Activated T-cell treated with anti-CD3 and anti-CD28 coated beads, Interleukin-2, amount 50 U/mL, for 48 hours (primary cell): ENCODE measurements around the gene RETREG1.
A peak's percentile ranks its signal among the peaks of the same experiment; 100 is the strongest.
"Not testable (repeated sequence)": the region's sequence is repeated elsewhere in the genome, so short reads cannot be mapped to it uniquely, and the experiment has no call there.

Experiments used
- DNase-seq, 2 experiments: peaks; one replicate each; pipeline ENCODE4 v3.0.0-alpha.2; 2020

RETREG1 gene

GRCh38 chr5:16615741-16616535, 859 bp downstream of the RETREG1 start:
- DNase-seq: peak; percentile 41 to 46

- DNase-seq: no peak
Observed at GRCh38 chr5:16612007-16612406, 4.8 kb downstream of the RETREG1 start.

- DNase-seq: not testable (repeated sequence)
Observed at GRCh38 chr5:16610896-16611295, 5.9 kb downstream of the RETREG1 start.

GRCh38 chr5:16609412-16609811, 7.4 kb downstream of the RETREG1 start:
- no peak for DNase-seq

- no peak for DNase-seq
Observed at GRCh38 chr5:16606628-16607027, 10.2 kb downstream of the RETREG1 start.

- no peak for DNase-seq
Observed at GRCh38 chr5:16603701-16604100, 13.1 kb downstream of the RETREG1 start.

- DNase-seq: no peak
Observed at GRCh38 chr5:16603295-16603694, 13.5 kb downstream of the RETREG1 start.

GRCh38 chr5:16602182-16602581, 14.6 kb downstream of the RETREG1 start:
- DNase-seq: no peak

- DNase-seq: no peak
Observed at GRCh38 chr5:16600946-16601345, 15.9 kb downstream of the RETREG1 start.

GRCh38 chr5:16600397-16600796, 16.4 kb downstream of the RETREG1 start:
- no peak for DNase-seq

- no peak for DNase-seq
Observed at GRCh38 chr5:16597946-16598694, 18.7 kb downstream of the RETREG1 start.

- no peak for DNase-seq
Observed at GRCh38 chr5:16596581-16596940, 20.2 kb downstream of the RETREG1 start.

GRCh38 chr5:16595881-16596580, 20.8 kb downstream of the RETREG1 start:
- no peak for DNase-seq

GRCh38 chr5:16593628-16594027, 23.2 kb downstream of the RETREG1 start:
- no peak for DNase-seq

GRCh38 chr5:16593013-16593412, 23.8 kb downstream of the RETREG1 start:
- no peak for DNase-seq

GRCh38 chr5:16592255-16592654, 24.5 kb downstream of the RETREG1 start:
- DNase-seq: no peak

- DNase-seq: no peak
Observed at GRCh38 chr5:16590685-16591084, 26.1 kb downstream of the RETREG1 start.

- DNase-seq: no peak
Observed at GRCh38 chr5:16589658-16590057, 27.1 kb downstream of the RETREG1 start.

- DNase-seq: no peak
Observed at GRCh38 chr5:16588434-16589214, 28.2 kb downstream of the RETREG1 start.

- DNase-seq: no peak
Observed at GRCh38 chr5:16586556-16586955, 30.2 kb downstream of the RETREG1 start.

GRCh38 chr5:16585041-16585667, 31.6 kb downstream of the RETREG1 start:
- no peak for DNase-seq

- no peak for DNase-seq
Observed at GRCh38 chr5:16582081-16582480, 34.7 kb downstream of the RETREG1 start.
